IMR-90 (cell line): Measurements from ENCODE around the gene S100A1. TPM values are rescaled to one million over a fixed set of nuclear protein-coding genes. Genes with fewer than 3 reads are reported as not detected.
"Not testable (repeated sequence)": the region's sequence is repeated elsewhere in the genome, so short reads cannot be mapped to it uniquely, and the experiment has no call there.

Source experiments
- ATAC-seq: fragments of 200-7000 bp; cut with Tn5 transposase; 2 replicates; pipeline ENCODE4 v1.9.1; 2020; ENCODE audit warnings: low read depth, mild to moderate bottlenecking, moderate library complexity
- BruUV-seq: library from RNA; stranded (reverse); fragments of 400-500 nt; replicated peaks from 2 replicates; lab custom pipeline; 2021; lab: Mats Ljungman, UMichigan
- CTCF ChIA-PET: fragments of 300-600 bp; formaldehyde crosslinking; extraction: SDS; loops from one replicate; lab custom pipeline; 2021; ENCODE audit warnings: antibody characterized with exemption; lab: Yijun Ruan, JAX
- POLR2A ChIA-PET: fragments of 300-600 bp; sonication (Branson Sonifier 250); formaldehyde crosslinking; loops from one replicate; lab custom pipeline; 2022; ENCODE audit warnings: antibody characterized with exemption; ENCODE audit not compliant: unreplicated experiment; lab: Charles Lee
- DNase-seq: peaks from one replicate; pipeline ENCODE4 v3.0.0; 2013
- H2AFZ ChIP-seq: replicated peaks from 2 replicates; pipeline ENCODE3; 2013; ENCODE audit warnings: low read length, mild to moderate bottlenecking; ENCODE audit not compliant: poor library complexity
- H2AK5ac ChIP-seq: 2 replicates; pipeline ENCODE4 v1.6.1; 2013; ENCODE audit warnings: low read depth, low read length, inconsistent platforms
- H2AK9ac ChIP-seq: replicated peaks from 2 replicates; pipeline ENCODE3; 2013; ENCODE audit warnings: mild to moderate bottlenecking, low read depth, low read length, moderate library complexity; ENCODE audit not compliant: poor library complexity
- H2BK120ac ChIP-seq: 2 replicates; pipeline ENCODE4 v1.6.1; 2013; ENCODE audit warnings: low read depth, low read length, inconsistent platforms
- H2BK15ac ChIP-seq: 3 replicates; pipeline ENCODE4 v1.6.1; 2013; ENCODE audit warnings: low read depth, low read length, inconsistent platforms
- H2BK20ac ChIP-seq: 2 replicates; pipeline ENCODE4 v1.6.1; 2013; ENCODE audit warnings: low read depth, mild to moderate bottlenecking, inconsistent platforms, low read length, moderate library complexity
- H2BK5ac ChIP-seq: 2 replicates; pipeline ENCODE4 v1.6.1; 2013; ENCODE audit warnings: mild to moderate bottlenecking, low read depth, low read length, inconsistent platforms; ENCODE audit not compliant: poor library complexity, severe bottlenecking
- H3K14ac ChIP-seq: replicated peaks from 2 replicates; pipeline ENCODE4 v1.6.1; 2013; ENCODE audit warnings: low read depth, low read length, inconsistent platforms
- H3K18ac ChIP-seq: 2 replicates; pipeline ENCODE4 v1.6.1; 2013; ENCODE audit warnings: low read depth, low read length, control low read depth
- H3K23ac ChIP-seq: 2 replicates; pipeline ENCODE4 v1.6.1; 2013; ENCODE audit warnings: low read depth, low read length, inconsistent platforms
- H3K27ac ChIP-seq: 2 replicates; pipeline ENCODE4 v1.5.1; 2013; ENCODE audit warnings: mild to moderate bottlenecking, control low read depth, low read length; ENCODE audit not compliant: insufficient read depth
- H3K27me3 ChIP-seq: 2 replicates; pipeline ENCODE4 v1.6.1; 2013; ENCODE audit warnings: low read length; ENCODE audit not compliant: control insufficient read depth, insufficient read depth
- H3K36me3 ChIP-seq: 2 replicates; pipeline ENCODE4 v1.6.1; 2013; ENCODE audit warnings: low read length, mixed read lengths; ENCODE audit not compliant: control insufficient read depth, insufficient read depth
- H3K4ac ChIP-seq: 2 replicates; pipeline ENCODE4 v1.6.1; 2013; ENCODE audit warnings: low read depth, low read length, inconsistent platforms
- H3K4me1 ChIP-seq: 2 replicates; pipeline ENCODE4 v1.6.1; 2013; ENCODE audit warnings: low read length, mixed read lengths; ENCODE audit not compliant: control insufficient read depth, insufficient read depth
- H3K4me2 ChIP-seq: 2 replicates; pipeline ENCODE4 v1.6.1; 2013; ENCODE audit warnings: low read depth, mild to moderate bottlenecking, control low read depth, low read length, moderate library complexity
- H3K4me3 ChIP-seq: 2 replicates; pipeline ENCODE4 v1.5.1; 2013; ENCODE audit warnings: low read depth, mild to moderate bottlenecking, control low read depth, low read length, moderate library complexity; ENCODE audit not compliant: insufficient read depth
- H3K56ac ChIP-seq: 2 replicates; pipeline ENCODE4 v1.6.1; 2013; ENCODE audit warnings: low read length, inconsistent platforms; ENCODE audit not compliant: insufficient read depth; ENCODE audit errors: extremely low read depth
- H3K79me1 ChIP-seq, 2 experiments: 2 replicates each; pipeline ENCODE4 v1.6.1; 2013; ENCODE audit warnings: low read length in 2 of 2, inconsistent platforms in 1 of 2, low read depth in 1 of 2
- H3K9ac ChIP-seq: 2 replicates; pipeline ENCODE4 v1.6.1; 2013; ENCODE audit warnings: low read depth, low read length, control low read depth
- H3K9me1 ChIP-seq: 2 replicates; pipeline ENCODE4 v1.6.1; 2013; ENCODE audit warnings: low read length, inconsistent platforms; ENCODE audit not compliant: insufficient read depth
- H3K9me3 ChIP-seq: 2 replicates; pipeline ENCODE4 v1.6.1; 2013; ENCODE audit warnings: low read length; ENCODE audit not compliant: control insufficient read depth, insufficient read depth
- H4K20me1 ChIP-seq: 2 replicates; pipeline ENCODE4 v1.6.1; 2013; ENCODE audit warnings: low read length, inconsistent platforms; ENCODE audit not compliant: insufficient read depth
- H4K5ac ChIP-seq: 2 replicates; pipeline ENCODE4 v1.6.1; 2013; ENCODE audit warnings: mild to moderate bottlenecking, low read depth, low read length, control low read depth
- H4K8ac ChIP-seq, 2 experiments: 2 replicates each; pipeline ENCODE4 v1.6.1; 2013; ENCODE audit warnings: low read depth in 2 of 2, low read length in 2 of 2, control low read depth in 1 of 2, inconsistent platforms in 1 of 2
- H4K91ac ChIP-seq: 2 replicates; pipeline ENCODE4 v1.6.1; 2013; ENCODE audit warnings: low read depth, low read length, inconsistent platforms; ENCODE audit not compliant: insufficient read depth
- ELK1 ChIP-seq: fragments of 150-350 bp; IDR thresholded peaks from 2 replicates; pipeline ENCODE4 v1.6.1; 2016; ENCODE audit warnings: low read depth, mild to moderate bottlenecking, low read length, moderate library complexity, borderline replicate concordance
- WGBS, 2 experiments: methylation state at CpG; one replicate each; pipeline versions ENCODE4 v1.1.5 to v1.1.7; 2013; ENCODE audit warnings: missing lambda C conversion rate in 2 of 2; ENCODE audit not compliant: insufficient read length in 1 of 2; ENCODE audit errors: extremely low coverage in 2 of 2; 5-methylcytosine and 5-hydroxymethylcytosine counted together
- dilution Hi-C: fragments of 300-500 bp; cut with HindIII; formaldehyde crosslinking; loops from one replicate; pipeline ENCODE4 v1.14.3; 2018; ENCODE audit warnings: low sequenced_read_pairs; ENCODE audit not compliant: unreplicated experiment
- in situ Hi-C: fragments of 300-500 bp; cut with MboI; formaldehyde crosslinking; loops from 3 replicates; pipeline ENCODE4 v1.14.3; 2019; ENCODE audit warnings: low sequenced_read_pairs, inconsistent platforms, mixed read lengths
- intact Hi-C: fragments of 100-400 bp; cut with micrococcal nuclease; formaldehyde crosslinking; loops from 2 replicates; pipeline ENCODE4 v1.10.0; 2022
- polyA plus RNA-seq, 3 experiments: library from polyadenylated mRNA; depleted of rRNA; stranded (reverse); fragments of >200 nt; gene quantifications; 2 replicates each; pipeline ENCODE4 v1.2.3, GENCODE V29; 2012; ENCODE audit warnings: low replicate concordance in 1 of 3
- total RNA-seq: library from RNA; depleted of rRNA; stranded (reverse); fragments of >200 nt; gene quantifications from 2 replicates; pipeline ENCODE4 v1.2.3, GENCODE V29; 2012
- TF ChIP-seq, protein P1 (sequence below): fragments of 150-350 bp; IDR thresholded peaks from 2 replicates; pipeline ENCODE4 v1.6.1; 2017; ENCODE audit warnings: mild to moderate bottlenecking, antibody characterized with exemption, low read length, low read depth

S100A1 gene
- total and polyA plus RNA-seq, 2 of the 4 experiments (the other 2 are of a cell fraction) = 0.18 to 0.29 TPM

GRCh38 chr1:153578936-153579335 lies 49.3 kb upstream of the S100A1 start:
- Histone ChIP-seq H3K79me1 (no peaks in the 10 kb centered on the region), H3K36me3 (no peaks in the 10 kb centered on the region), H3K23ac (peak overlapping the region; percentile 57; the same call in 1 of the 2 replicates), H4K20me1 (no peaks in the 10 kb centered on the region), H3K14ac (peak overlapping the region; percentile 37), H2AK9ac (peak overlapping the region; percentile 30), H3K27ac (no peak overlapping the region), H3K9ac (no peak overlapping the region), H3K9me1 (peaks cover 5% of the 10 kb centered on the region), H3K27me3 (no peaks in the 10 kb centered on the region), H3K4ac (peak overlapping the region; percentile 68), H4K5ac (no peak overlapping the region; the same call in 1 of the 2 replicates), H3K4me1 (peaks cover 12% of the 10 kb centered on the region), H2AFZ (peak overlapping the region; percentile 29), H3K4me2 (no peak overlapping the region), H2BK120ac (peak overlapping the region; percentile 79), H3K9me3 (no peaks in the 10 kb centered on the region), H3K56ac (no peak overlapping the region), H2AK5ac (no peak overlapping the region), H2BK15ac (no peak overlapping the region), H2BK20ac (peak overlapping the region; percentile 50; the same call in 1 of the 2 replicates), H3K18ac (no peak overlapping the region; the same call in 1 of the 2 replicates), H4K91ac (peak overlapping the region; percentile 50; the same call in 1 of the 2 replicates), H3K4me3 (no peak overlapping the region), H2BK5ac (no peak overlapping the region), H4K8ac (peak overlapping the region in 1 of 2 experiments; percentile 9; a peak in 1 of 4 replicates)
- DNase-seq = no peak
- intact Hi-C loops (no loop called here), in situ Hi-C loops (no loop called here), dilution Hi-C loops (no loop called here)
- ChIA-PET POLR2A (no interaction called here), CTCF (no interaction called here)
- 100% methylated on average over 1 of the region's 3 CpGs; no CpG with 5 or more reads in 1 of the 2 experiments for WGBS, 2 experiments
- ATAC-seq = peak; percentile 31
- no TSS peak for BruUV-seq
- TF ChIP-seq, protein P1, sequence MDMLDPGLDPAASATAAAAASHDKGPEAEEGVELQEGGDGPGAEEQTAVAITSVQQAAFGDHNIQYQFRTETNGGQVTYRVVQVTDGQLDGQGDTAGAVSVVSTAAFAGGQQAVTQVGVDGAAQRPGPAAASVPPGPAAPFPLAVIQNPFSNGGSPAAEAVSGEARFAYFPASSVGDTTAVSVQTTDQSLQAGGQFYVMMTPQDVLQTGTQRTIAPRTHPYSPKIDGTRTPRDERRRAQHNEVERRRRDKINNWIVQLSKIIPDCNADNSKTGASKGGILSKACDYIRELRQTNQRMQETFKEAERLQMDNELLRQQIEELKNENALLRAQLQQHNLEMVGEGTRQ = no peak
- no peak for TF ChIP-seq ELK1

DNA sequence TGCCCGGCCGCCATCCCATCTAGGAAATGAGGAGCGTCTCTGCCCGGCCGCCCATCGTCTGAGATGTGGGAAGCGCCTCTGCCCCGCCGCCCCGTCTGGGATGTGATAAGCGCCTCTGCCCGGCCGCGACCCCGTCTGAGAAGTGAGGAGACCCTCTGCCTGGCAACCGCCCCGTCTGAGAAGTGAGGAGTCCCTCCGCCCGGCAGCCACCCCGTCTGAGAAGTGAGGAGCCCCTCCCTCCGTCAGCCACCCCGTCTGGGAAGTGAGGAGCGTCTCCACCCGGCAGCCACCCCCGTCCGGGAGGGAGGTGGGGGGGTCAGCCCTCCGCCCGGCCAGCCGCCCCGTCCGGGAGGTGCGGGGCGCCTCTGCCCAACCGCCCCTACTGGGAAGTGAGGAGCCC lies 45.4 kb upstream of the S100A1 start:
- POLR2A ChIA-PET, H3K9me3 ChIP-seq, H4K8ac ChIP-seq, H3K56ac ChIP-seq, H3K14ac ChIP-seq, H3K9ac ChIP-seq, H4K5ac ChIP-seq, DNase-seq, H3K36me3 ChIP-seq, H3K18ac ChIP-seq, CTCF ChIA-PET, H2BK120ac ChIP-seq, H3K79me1 ChIP-seq, H2AK5ac ChIP-seq, H2AK9ac ChIP-seq, H3K9me1 ChIP-seq, H3K23ac ChIP-seq, H3K4me1 ChIP-seq, H3K4me2 ChIP-seq, H4K20me1 ChIP-seq, H4K91ac ChIP-seq, H3K27me3 ChIP-seq, H3K27ac ChIP-seq, intact Hi-C loops, dilution Hi-C loops, H3K4ac ChIP-seq, in situ Hi-C loops, ATAC-seq, BruUV-seq, H2BK5ac ChIP-seq, H3K4me3 ChIP-seq, H2AFZ ChIP-seq, H2BK20ac ChIP-seq, H2BK15ac ChIP-seq: not testable (repeated sequence)
- 95% methylated on average over 6 of the region's 34 CpGs; no CpG with 5 or more reads in 1 of the 2 experiments for WGBS, 2 experiments
